AG08395 (cell line): ENCODE measurements around the gene OPALIN.

ENCODE experiments used
- DNase-seq: peaks from one replicate; pipeline ENCODE4 v3.0.0; 2012; ENCODE audit warnings: mixed read lengths, low spot score

OPALIN gene, protein sequence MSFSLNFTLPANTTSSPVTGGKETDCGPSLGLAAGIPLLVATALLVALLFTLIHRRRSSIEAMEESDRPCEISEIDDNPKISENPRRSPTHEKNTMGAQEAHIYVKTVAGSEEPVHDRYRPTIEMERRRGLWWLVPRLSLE

DNA sequence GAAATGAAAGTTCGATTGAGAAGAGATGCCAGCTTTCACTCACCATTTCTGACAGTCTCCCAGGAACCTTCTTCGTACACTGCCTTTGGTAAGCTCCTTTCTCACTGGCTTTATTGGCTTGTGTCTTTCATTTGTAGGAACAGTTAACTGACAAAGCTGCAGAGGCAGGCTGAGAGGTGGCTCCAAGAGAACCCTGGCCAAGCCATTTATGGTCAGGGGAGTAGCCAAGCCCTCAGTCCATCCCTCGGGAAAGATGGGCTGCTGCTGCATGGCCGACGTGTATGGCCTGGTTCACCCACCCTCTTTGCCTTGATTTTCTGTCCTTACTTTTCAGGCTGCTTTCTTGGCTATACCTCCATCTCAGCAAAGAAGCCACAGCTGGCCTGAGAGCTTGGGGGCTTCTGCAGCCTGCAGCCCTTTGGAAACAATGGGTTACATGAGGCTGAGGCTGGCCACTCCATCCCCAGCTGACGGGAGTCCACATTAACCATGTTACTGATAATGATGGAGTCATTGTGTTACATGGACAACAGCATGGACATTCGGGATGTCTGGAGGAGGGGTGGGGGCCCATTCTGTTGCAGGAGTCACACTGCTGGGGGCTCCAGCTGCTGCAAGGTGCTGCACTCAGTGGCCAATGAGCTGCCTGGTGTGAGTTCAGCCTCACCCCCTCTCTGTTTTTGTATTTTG, at the start of gene OPALIN:
OPALIN (minus strand) TSS at position 152 of the 690 bp plus-strand sequence; CDS start at position 46, 106 bp downstream.
- no peak for DNase-seq

DNA sequence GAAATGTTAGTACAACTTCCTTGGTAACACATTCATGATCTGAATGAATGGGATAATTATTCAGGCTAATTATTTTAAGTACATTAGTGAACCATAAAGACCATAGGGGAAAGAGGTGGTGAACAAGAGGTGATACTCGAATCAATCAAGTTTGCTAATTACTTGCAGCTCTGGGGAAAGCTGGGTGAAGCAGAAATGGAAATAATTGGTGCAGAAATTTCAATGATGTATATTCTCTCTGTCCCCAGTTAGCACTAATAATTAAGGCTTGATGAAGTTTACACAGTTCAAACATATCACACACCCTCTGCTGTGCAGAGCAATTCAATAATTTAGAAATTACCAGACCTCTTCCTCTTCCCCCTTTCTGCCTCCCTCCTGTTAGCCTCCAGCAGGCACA, 49.4 kb upstream of the OPALIN start:
- DNase-seq, result no peak

DNA sequence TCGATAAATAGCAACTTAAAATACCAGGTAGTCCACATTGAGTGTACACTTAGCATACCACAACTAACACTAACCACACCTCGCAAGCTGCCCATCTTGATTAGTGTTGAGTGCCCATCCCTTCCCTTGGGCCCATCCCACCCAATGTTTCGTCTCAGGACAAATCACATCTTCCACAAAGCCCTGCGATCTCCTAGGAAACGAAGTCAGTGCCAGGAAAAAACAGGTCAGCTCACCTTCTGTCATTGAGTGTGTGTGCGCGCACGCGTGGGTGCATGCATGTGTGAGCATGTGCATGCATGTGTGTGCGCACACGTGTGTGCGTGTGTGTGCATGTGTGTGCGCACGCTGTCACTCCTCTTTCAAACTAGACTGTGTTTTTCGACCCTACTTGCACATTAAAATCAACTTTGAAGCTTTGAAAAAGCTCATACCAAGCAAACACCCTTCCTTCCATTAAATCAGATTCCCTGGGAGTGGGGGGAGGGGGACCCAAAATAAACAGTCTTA, 48.8 kb upstream of the OPALIN start:
- DNase-seq, result no peak

DNA sequence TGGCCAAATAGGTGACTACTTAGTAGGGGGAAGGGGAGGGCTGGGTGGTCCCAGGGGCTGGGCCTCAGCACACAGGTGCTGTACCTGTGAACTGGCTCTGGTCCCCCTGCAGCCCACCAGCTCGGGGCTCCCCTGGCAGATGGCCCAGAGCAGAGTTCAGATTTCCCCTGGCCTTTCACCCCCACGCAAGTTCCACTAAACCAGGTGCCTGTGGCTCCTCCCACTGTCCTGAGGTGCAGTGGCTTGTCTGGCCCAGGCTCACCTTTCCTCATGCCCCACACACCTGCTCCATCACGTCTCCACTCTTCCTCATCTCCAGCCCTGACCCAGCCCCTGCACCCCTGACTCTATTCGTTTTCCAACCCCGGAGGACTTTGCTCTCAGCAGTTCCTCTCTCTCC, 47.3 kb upstream of the OPALIN start:
- no peak for DNase-seq

DNA sequence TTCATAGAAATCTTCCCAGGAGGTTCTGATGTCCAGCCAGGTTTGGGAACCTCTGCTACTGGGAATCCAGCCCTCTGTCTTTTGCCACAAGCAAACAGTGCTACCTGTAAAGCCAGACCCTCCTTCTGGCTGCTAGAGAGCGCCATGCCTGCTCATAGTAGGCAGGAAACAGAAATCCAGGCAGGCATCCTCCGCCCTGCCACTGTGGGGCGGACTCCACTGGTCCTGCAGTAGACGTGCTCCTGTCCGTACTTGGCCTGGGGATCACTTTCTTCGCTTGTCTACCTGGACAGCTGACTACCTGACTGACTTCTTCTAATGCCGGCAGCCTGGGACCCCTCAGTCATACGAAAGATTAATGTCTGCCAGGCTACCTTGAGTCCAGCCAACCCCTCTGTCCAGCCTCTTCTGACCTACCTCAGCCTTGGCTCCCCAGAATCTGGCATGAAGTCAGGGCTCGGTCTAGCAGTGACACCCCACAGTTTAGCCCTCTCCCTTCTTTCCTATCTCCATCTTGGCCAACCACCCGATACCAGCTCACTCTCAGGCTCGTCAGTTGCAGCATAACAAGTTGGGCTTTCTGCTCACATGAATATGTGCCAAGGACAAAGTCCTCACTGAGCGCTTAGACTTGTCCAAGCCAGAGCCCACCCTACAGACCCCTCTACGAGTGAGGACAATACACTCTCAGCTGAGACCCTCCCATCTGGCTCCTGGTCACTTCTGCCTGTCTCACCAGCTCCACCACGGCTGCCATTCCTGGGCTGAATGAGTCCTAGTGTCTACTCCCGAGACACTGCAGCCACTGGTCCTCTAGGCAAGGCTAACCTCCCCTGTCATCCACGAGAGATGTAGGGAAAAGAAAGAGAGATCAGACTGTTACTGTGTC, 43.9 kb upstream of the OPALIN start:
- DNase-seq, result no peak

DNA sequence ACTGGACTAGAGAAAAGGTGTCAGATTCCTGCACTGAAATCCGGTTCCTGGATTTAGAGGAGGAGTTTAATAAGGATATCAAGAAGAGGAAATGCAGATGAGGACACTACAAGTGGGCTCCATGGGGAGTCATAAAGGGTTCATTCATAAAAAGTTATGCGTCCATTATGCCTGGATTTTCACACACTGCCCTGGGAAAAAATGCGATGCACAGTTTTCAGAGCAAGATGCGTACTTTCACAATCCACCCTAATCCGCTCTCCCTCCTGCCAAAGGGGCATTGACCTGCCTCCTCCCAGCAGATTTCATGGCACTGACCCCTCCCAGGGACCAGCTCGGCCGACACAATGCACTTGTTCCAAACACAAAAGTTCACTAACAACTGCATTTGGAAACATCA, 42.2 kb upstream of the OPALIN start:
- no peak for DNase-seq

DNA sequence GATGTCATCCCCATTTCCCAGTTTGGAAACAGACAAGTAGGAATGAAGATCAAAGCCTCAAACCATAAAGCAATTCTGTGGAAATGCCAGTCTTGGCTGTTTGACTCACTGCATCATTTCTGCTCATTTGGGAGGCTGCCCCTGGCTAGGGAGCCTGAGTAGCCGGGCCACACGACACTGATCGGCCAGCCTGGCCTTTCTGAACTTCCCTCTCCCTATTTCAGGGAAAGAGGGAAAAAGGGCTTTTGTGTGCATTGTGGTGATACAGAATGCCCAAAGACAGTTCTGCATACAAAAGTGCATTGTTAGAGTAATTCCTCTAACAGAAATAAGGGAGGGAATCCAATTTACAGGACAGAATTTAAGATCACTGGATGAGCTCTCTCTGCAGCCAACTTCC, 41.7 kb upstream of the OPALIN start:
- DNase-seq, result peak; percentile 7

DNA sequence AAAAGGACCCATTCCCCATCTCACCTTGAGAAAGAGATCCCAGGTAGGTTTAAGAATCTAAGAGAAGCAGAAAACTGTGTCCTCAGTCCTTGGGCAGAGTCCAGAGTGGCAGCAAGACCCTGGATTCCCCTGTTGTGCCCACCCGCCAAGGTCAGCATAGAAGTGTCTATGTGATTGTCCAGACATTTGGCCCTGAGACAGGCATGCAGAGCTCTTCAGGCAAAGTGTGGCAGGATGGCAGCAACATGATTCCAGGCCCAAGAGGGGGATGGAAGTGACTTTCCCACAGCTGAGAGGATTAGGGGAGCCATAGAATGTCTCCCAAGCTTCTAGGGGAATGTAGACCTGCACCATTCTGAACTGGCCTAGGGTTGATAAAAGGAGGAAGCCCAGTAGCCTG, 39.1 kb upstream of the OPALIN start:
- DNase-seq, result no peak

DNA sequence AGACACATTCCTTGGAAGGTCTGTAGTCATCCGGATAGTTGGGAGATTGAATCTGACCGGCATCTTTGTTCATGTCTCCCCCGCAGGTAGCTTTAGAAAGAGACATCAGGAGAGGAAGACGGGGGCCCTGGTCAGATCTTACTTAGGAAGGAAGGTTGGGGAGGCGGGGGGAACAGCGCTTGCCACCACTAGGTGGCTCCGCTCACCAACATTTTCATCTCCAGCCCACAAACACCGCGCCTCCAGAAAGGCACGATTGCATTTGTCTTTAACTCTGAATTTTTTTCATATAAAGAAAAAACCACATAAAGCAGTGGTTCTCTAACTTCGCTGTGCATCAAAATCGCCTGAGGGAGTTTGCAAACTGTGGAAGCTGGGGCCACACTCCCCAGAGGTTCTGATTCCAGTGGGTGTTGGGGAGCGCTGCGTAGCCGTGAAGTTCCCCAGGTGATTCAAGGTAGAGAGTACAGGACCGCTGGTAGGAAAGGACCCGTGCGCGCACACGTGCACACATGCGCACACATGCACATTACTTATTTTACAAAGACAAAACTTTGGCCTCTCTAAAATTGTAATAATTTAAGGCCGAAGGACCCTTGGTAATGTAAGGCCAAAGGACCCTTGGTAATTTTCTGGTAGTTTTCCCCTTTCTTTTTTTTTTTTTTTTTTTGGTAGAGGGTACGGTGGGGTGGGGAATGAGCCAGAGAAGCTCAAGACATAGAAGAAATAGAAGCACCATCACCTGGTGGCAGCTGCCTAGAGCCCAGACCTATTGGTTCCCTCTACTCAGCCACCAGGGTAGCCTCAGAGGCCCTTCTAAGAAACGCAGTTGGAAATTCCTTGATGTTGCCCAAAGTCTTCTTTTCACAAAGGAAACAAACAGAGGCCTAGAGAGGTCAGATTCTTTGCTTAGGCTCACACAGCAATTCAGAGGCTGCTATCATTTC, 37.4 kb upstream of the OPALIN start:
- peak; percentile 90 for DNase-seq

DNA sequence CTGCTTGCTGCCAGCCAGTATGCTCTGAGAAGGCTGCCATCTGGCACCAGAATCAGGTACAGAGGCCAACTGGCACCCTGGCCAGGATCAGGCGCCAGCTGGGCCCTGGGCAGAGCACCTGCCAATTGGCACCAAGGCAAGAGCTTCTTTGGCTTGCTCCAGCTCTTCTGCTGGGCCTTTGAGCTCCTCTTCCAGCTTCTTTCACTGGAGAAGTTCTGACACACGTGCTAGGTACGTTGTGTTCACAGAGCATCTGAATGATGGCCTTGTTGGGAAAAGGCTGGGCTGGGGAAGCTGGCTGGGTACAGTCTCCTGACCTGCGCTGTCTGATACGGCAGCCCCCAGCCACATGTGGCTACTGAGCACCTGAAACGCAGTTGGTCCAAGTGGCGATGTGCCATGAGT, 31.7 kb upstream of the OPALIN start:
- DNase-seq, result no peak

DNA sequence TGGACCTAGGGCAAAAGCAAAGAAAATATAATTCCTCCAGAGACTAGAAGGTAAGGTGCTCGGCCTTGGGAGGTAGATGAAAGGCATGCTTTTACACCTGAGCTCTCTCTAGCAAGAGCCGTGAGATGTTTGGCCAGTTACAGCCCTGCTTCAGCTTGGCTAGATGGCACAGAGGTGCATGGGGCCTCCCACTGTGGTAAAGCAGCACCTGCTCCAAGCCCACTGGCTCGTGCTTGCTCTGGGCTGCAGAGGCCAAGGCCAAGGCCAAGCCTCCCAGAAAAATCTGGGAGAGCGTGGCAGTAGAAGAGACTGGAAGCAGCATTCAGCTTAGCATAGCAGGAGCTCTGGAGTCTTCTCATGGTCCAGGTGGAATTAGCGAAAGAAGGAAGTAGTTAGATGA, 31.0 kb upstream of the OPALIN start:
- no peak for DNase-seq

DNA sequence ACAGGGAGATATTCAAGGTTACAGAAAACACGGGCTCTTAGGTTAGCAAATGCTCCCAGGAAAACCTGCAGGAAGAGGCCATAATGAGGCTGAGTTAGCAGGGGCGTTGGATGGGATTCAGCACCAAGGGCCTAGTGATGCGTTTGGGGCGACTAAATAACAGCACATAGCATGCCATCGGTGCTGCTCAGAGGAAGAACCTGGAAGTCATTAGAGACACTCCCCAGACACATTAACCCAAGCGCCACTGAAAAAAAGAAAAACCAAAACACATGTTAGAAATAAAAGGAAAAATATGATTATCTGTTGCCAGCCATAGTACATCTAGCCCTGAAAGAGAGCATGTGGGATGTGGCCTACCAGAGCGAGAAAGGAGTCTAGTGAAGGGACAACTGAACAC, 28.8 kb upstream of the OPALIN start:
- peak; percentile 76 for DNase-seq

DNA sequence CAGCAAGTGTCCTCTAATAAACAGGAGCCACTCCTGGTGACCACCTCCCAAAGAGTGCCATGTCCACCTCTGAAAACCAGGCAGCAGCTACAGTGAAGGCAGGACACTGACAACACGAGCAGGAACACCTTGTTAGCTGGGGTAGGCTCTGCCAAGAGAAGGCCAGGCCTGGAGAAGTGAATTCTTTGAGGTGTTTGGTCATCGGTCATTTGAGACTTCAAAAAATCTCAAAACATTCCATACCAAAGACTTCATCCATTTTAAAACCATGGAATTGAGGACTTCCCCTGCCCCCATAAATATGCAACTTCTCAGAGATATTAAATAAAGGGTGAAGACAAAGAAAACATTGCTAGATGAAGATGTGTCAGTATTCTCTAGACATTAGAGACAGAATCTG, 28.4 kb upstream of the OPALIN start:
- DNase-seq, result peak; percentile 62

DNA sequence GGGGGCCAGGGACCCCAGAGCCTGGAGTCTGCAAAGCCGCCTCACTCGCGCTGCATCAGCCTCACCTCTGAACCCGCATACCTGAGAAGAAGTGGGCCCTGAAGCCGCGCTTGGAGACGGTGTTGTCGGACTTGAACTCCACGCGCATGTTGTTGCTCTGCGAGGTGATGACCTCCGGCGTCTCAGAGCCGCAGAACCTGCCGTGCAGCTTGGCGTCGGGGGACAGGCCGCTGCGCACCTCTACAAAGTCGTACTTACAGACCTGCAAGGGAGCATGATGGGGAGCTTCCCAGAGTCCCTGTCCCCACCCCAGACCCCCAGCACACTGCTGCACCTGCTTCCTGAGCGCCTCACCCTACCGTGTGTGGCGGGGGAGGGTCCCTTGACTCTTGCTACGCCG, 25.7 kb upstream of the OPALIN start:
- DNase-seq, result no peak

DNA sequence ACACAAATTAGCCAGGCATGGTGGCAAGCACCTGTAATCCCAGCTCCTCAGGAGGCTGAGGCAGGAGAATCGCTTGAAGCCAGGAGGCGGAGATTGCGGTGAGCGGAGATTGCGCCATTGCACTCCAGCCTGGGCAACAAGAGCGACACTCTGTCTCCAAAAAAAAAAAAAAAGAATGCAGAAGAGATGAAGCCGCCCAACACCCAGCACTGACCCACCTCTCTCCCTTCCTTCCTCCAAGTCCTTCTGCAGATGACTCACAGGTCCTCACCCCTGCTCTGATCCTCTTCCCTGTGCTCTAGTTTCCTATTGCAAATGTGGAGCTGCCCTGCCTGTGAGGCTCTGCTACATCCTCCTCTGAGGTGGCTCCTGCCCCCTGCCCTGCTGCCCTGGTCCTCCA, 22.0 kb upstream of the OPALIN start:
- DNase-seq, result peak; percentile 29

DNA sequence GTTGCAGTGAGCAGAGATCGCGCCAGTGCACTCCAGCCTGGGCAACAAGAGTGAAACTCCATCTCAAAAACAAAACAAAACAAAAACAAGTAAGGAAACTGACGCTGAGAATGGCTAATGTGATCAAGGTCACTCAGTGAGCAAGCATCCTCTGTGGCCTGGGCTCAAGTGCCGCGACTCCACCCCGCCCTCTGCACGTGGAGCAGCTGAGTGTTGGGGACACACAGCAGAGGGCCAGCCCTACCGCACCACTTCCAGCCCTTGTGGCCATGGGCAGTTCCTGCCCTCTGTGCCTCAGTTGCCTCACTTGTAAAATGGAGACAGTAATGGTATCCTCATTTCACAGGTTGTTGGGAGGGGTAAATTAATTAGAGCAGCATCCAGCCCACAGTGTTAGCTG, 21.0 kb upstream of the OPALIN start:
- DNase-seq, result no peak

DNA sequence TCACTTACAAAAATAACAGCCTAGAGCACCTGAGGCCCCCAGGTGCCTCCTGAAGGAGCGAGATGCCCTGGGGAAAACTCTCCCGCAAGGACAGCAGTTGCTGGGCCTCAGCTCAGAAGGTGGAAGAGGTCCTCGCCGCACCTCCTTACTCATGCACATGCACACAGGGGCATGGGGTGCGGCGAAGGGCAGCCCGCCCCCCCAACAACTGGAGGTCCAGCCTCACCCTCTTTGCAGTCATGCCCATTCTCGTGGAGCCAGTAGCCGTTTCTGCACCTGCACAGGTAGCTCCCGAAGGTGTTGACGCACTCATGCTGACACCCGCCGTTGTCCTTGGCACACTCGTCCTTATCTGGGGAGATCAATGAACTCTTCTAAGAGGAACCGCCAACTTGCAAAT, 19.9 kb upstream of the OPALIN start:
- DNase-seq, result no peak

DNA sequence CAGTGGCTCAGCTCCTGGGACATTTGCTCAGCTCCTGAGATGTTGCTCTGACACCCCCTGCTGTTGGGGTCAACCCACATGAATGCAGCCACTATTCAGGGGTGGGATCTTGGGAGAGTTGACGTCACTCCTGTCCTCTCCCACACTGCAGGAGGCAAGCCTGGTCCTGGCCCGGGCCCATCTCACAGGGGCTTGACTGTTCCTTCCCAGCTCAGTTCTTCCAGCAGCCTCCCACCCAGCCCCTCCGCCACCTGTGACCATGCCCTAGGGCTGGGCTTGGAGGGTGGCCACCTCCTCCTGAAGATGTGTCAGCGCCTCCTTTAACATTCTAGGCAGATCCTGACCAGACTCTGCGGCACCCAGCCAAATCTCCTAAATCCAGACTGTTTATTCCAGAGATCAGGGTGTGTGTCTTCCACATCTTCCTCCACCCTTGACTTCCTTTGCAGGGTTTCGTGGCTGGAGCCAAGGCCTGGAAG, 19.1 kb upstream of the OPALIN start:
- DNase-seq, result peak; percentile 28

DNA sequence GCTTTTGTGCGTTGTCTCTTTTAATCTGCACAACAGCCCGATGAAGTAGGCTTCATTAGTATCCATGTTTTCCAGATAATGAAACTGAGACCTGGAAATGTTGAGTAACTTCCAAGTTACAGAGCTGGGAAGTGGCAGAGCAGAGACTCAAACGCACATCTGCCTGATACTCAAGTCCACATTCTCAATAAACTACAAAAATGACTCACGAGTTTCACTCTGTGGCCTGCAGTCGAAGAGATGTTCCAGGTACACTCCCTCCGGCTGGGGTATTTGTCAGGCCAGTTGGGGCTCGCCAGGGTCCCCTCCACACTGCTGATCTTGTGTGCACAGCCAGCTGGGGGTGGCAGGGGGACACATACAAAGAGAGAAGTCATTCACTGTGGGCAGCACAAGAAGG, 17.7 kb upstream of the OPALIN start:
- no peak for DNase-seq

DNA sequence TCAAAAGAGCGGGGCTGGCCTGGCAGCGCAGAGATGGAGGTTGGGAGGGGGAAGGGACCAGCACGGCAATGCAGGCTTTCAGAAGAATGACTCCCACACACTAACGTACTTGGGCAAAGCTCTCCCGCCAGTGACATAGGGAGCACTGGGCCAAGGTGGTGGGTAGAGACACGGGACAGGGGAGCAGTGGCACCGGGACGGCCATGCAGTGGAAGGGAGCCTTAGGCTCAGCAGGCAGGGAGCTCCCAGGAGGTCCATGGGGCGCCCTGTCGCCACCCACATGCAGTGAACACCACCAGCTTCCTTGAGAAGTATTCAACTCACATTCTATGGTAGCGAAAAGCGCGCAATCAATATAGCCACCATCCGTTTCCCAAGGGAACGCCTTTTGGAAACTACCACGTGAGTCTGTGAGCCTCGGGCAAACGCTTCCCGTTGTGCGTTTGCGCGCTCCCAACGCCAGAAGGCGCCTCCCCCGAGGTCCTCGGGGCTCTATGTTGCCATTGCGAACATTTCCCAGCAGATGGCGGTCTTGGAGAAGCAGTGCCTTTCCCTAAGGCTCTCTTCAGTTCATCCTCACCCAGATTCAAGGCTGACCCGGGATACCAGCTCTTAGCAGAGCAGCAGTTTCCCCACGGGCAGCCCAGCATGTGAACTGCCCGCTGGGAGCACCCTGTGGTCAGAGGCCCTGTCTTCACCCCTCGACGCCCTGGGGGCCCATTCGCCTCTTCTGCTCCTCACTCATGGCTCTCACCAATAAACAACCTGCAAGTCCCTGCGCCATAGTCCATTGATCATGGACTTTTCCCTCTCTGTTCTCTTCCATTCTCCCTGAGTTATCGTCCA, 16.4 kb upstream of the OPALIN start:
- DNase-seq, result peak; percentile 97

DNA sequence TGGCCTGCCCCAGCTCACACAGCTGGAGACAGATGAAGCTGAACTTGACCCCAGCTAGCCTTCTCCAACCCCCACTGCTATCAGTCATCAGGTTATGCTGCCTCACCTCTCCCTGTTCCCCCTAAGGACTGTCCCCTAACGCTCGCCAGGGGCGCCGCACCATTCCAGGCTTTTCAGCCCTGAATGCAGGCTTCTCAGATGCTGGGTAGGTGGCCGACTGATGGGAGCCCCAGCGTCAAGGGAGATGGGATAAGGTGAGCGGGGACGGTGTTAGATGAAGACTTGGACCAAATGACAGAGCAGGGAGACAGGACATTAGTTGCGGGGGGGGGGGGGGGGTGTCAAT, 15.8 kb upstream of the OPALIN start:
- no peak for DNase-seq
